H9 (cell line): ENCODE results near the gene DPH1. TPM values are rescaled to one million over a fixed set of nuclear protein-coding genes. Genes with fewer than 3 reads are reported as not detected.
"Not testable (repeated sequence)": the region's sequence is repeated elsewhere in the genome, so short reads cannot be mapped to it uniquely, and the experiment has no call there.

ENCODE experiments used
- DNase-seq: peaks from one replicate; pipeline ENCODE4 v3.0.0-alpha.2; 2017
- H2AFZ ChIP-seq: one replicate; pipeline ENCODE4 v1.6.1; 2013; ENCODE audit warnings: mild to moderate bottlenecking, low read length, control low read depth, moderate library complexity
- H2AK5ac ChIP-seq: 2 replicates; pipeline ENCODE4 v1.6.1; 2013; ENCODE audit warnings: low read length, control low read depth, mixed read lengths; ENCODE audit not compliant: insufficient read length
- H2BK120ac ChIP-seq: one replicate; pipeline ENCODE4 v1.6.1; 2013; ENCODE audit warnings: low read depth, mild to moderate bottlenecking, low read length, control low read depth, inconsistent platforms; ENCODE audit not compliant: poor library complexity, severe bottlenecking
- H2BK12ac ChIP-seq: 2 replicates; pipeline ENCODE4 v1.6.1; 2013; ENCODE audit warnings: low read length, control low read depth, mixed read lengths, low read depth; ENCODE audit not compliant: insufficient read length
- H2BK15ac ChIP-seq: 2 replicates; pipeline ENCODE4 v1.6.1; 2013; ENCODE audit warnings: low read depth, low read length, control low read depth
- H2BK20ac ChIP-seq: one replicate; pipeline ENCODE4 v1.6.1; 2013; ENCODE audit warnings: low read depth, mild to moderate bottlenecking, low read length, control low read depth, inconsistent platforms; ENCODE audit not compliant: poor library complexity, severe bottlenecking
- H2BK5ac ChIP-seq: 2 replicates; pipeline ENCODE4 v1.6.1; 2013; ENCODE audit warnings: low read length, control low read depth, mixed read lengths; ENCODE audit not compliant: insufficient read length
- H3K14ac ChIP-seq: 2 replicates; pipeline ENCODE4 v1.6.1; 2013; ENCODE audit warnings: low read length, control low read depth; ENCODE audit not compliant: insufficient read depth
- H3K18ac ChIP-seq: 2 replicates; pipeline ENCODE4 v1.6.1; 2013; ENCODE audit warnings: low read depth, mild to moderate bottlenecking, mixed read lengths, low read length, control low read depth; ENCODE audit not compliant: insufficient read length
- H3K23ac ChIP-seq: 2 replicates; pipeline ENCODE4 v1.6.1; 2013; ENCODE audit warnings: low read length, control low read depth, mixed read lengths, low read depth; ENCODE audit not compliant: insufficient read length
- H3K23me2 ChIP-seq: 2 replicates; pipeline ENCODE4 v1.6.1; 2013; ENCODE audit warnings: low read depth, mild to moderate bottlenecking, mixed read lengths, low read length, control low read depth; ENCODE audit not compliant: insufficient read length, poor library complexity, severe bottlenecking
- H3K27ac ChIP-seq: 2 replicates; pipeline ENCODE4 v1.5.1; 2013; ENCODE audit warnings: low read length, control low read depth, mixed read lengths, low read depth; ENCODE audit not compliant: insufficient read length
- H3K27me3 ChIP-seq: 2 replicates; pipeline ENCODE4 v1.6.1; 2013; ENCODE audit warnings: low read length, control low read depth, inconsistent platforms; ENCODE audit not compliant: insufficient read depth
- H3K4ac ChIP-seq: 2 replicates; pipeline ENCODE4 v1.6.1; 2013; ENCODE audit warnings: low read depth, mild to moderate bottlenecking, control low read depth, inconsistent platforms, low read length, moderate library complexity
- H3K4me1 ChIP-seq: 2 replicates; pipeline ENCODE4 v1.6.1; 2013; ENCODE audit warnings: low read length, control low read depth, inconsistent platforms; ENCODE audit not compliant: insufficient read depth
- H3K4me2 ChIP-seq: 2 replicates; pipeline ENCODE4 v1.6.1; 2013; ENCODE audit warnings: low read length, control low read depth, mixed read lengths; ENCODE audit not compliant: insufficient read length, insufficient read depth
- H3K56ac ChIP-seq: 2 replicates; pipeline ENCODE4 v1.6.1; 2013; ENCODE audit warnings: low read depth, mild to moderate bottlenecking, mixed read lengths, low read length, control low read depth; ENCODE audit not compliant: insufficient read length
- H3K79me1 ChIP-seq: 2 replicates; pipeline ENCODE4 v1.6.1; 2013; ENCODE audit warnings: low read depth, mild to moderate bottlenecking, moderate library complexity, low read length, control low read depth, inconsistent platforms; ENCODE audit not compliant: insufficient read depth, poor library complexity, severe bottlenecking
- H3K79me2 ChIP-seq: 2 replicates; pipeline ENCODE4 v1.6.1; 2013; ENCODE audit warnings: low read length, control low read depth, inconsistent platforms; ENCODE audit not compliant: insufficient read depth
- H3K9ac ChIP-seq: 2 replicates; pipeline ENCODE4 v1.6.1; 2013; ENCODE audit warnings: low read length, control low read depth, mixed read lengths; ENCODE audit not compliant: insufficient read length; ENCODE audit errors: extremely low read depth
- H3K9me3 ChIP-seq: one replicate; pipeline ENCODE4 v1.6.1; 2013; ENCODE audit warnings: low read depth, low read length, inconsistent platforms; ENCODE audit not compliant: control insufficient read depth
- H3T11ph ChIP-seq: one replicate; pipeline ENCODE4 v1.6.1; 2013; ENCODE audit warnings: mild to moderate bottlenecking, low read length, control low read depth, inconsistent platforms
- H4K20me1 ChIP-seq: one replicate; pipeline ENCODE4 v1.6.1; 2013; ENCODE audit not compliant: control insufficient read depth, insufficient read length, insufficient read depth
- H4K5ac ChIP-seq: 2 replicates; pipeline ENCODE4 v1.6.1; 2013; ENCODE audit warnings: low read depth, mild to moderate bottlenecking, mixed read lengths, low read length, control low read depth; ENCODE audit not compliant: insufficient read length
- H4K8ac ChIP-seq: replicated peaks from 2 replicates; pipeline ENCODE4 v1.6.1; 2013; ENCODE audit warnings: low read length, control low read depth, mixed read lengths, low read depth; ENCODE audit not compliant: insufficient read length
- H4K91ac ChIP-seq: 2 replicates; pipeline ENCODE4 v1.6.1; 2013; ENCODE audit warnings: low read depth, mild to moderate bottlenecking, moderate library complexity, mixed read lengths, low read length, control low read depth; ENCODE audit not compliant: insufficient read length
- H3K27ac Mint-ChIP-seq, 3 experiments: 2 replicates in 2 of 3; 3 replicates in 1 of 3; pipeline ENCODE4 v1.8.0; 2020 to 2021; ENCODE audit warnings: mixed read lengths in 3 of 3, mild to moderate bottlenecking in 1 of 3, moderate library complexity in 1 of 3
- H3K27me3 Mint-ChIP-seq: 2 replicates; pipeline ENCODE4 v1.8.0; 2021; ENCODE audit warnings: low read depth, mild to moderate bottlenecking, moderate library complexity, mixed read lengths
- H3K36me3 Mint-ChIP-seq, 3 experiments: 2 replicates in 2 of 3; 3 replicates in 1 of 3; pipeline ENCODE4 v1.8.0; 2020 to 2021; ENCODE audit warnings: low read depth in 3 of 3, mixed read lengths in 3 of 3; ENCODE audit not compliant: insufficient read depth in 1 of 3
- H3K4me1 Mint-ChIP-seq, 2 experiments: 2 replicates each; pipeline ENCODE4 v1.8.0; 2020; ENCODE audit warnings: mixed read lengths in 2 of 2
- H3K4me3 Mint-ChIP-seq, 2 experiments: 2 replicates in 1 of 2; 3 replicates in 1 of 2; pipeline ENCODE4 v1.8.0; 2020 to 2021; ENCODE audit warnings: mild to moderate bottlenecking in 2 of 2, mixed read lengths in 2 of 2, moderate library complexity in 1 of 2
- H3K9me3 Mint-ChIP-seq, 2 experiments: 2 replicates in 1 of 2; 3 replicates in 1 of 2; pipeline ENCODE4 v1.8.0; 2020; ENCODE audit warnings: mild to moderate bottlenecking in 2 of 2, mixed read lengths in 2 of 2, moderate library complexity in 1 of 2
- CTCF ChIP-seq: fragments of 200-600 bp; sonication (generic); conservative IDR thresholded peaks from 3 replicates; pipeline ENCODE4 v1.8.0; 2021; ENCODE audit warnings: antibody characterized with exemption, mild to moderate bottlenecking
- WGBS: extraction: QIAGEN DNeasy Blood & Tissue Kit; methylation state at CpG from one replicate; pipeline ENCODE4 v1.1.7; 2013; ENCODE audit warnings: missing lambda C conversion rate, low lambda C conversion rate, mixed read lengths; ENCODE audit not compliant: insufficient read length; ENCODE audit errors: extremely low coverage; 5-methylcytosine and 5-hydroxymethylcytosine counted together
- total RNA-seq: library from RNA; stranded (reverse); gene quantifications from 2 replicates; pipeline ENCODE4 v1.2.1, GENCODE V29; 2021

The DPH1 gene
- total RNA-seq, 1 experiment from 2014 or later: 27.5 TPM

- Mint-ChIP-seq H3K9me3 (no peaks in the 10 kb centered on the region), H3K4me1 (peaks cover 15 to 18% of the 10 kb centered on the region in 2 experiments), H3K36me3 (no peaks in the 10 kb centered on the region), H3K27ac (no peak overlapping the region), H3K27me3 (peaks cover 30% of the 10 kb centered on the region), H3K4me3 (no peak overlapping the region)
- Histone ChIP-seq H3T11ph (no peak overlapping the region), H3K9me3 (no peaks in the 10 kb centered on the region), H2BK15ac (no peak overlapping the region), H4K91ac (no peak overlapping the region), H3K79me1 (no peaks in the 10 kb centered on the region), H4K8ac (no peak overlapping the region), H3K9ac (no peak overlapping the region), H3K4me2 (no peak overlapping the region), H4K5ac (no peak overlapping the region), H2AFZ (no peak overlapping the region), H2BK120ac (no peak overlapping the region), H2BK12ac (no peak overlapping the region), H2BK5ac (no peak overlapping the region), H3K23ac (no peak overlapping the region), H3K27me3 (no peaks in the 10 kb centered on the region; the same call in 1 of the 2 replicates), H2AK5ac (no peak overlapping the region), H3K4ac (no peak overlapping the region), H3K79me2 (no peaks in the 10 kb centered on the region), H3K56ac (no peak overlapping the region), H3K14ac (no peak overlapping the region; the same call in 1 of the 2 replicates), H3K18ac (no peak overlapping the region), H3K27ac (no peak overlapping the region), H3K23me2 (no peaks in the 10 kb centered on the region), H3K4me1 (no peaks in the 10 kb centered on the region), H4K20me1 (no peaks in the 10 kb centered on the region), H2BK20ac (no peak overlapping the region)
- TF ChIP-seq CTCF: no peak
- WGBS: no CpG with 5 or more reads among the region's 8 CpGs
- DNase-seq: no peak
Measured at GRCh38 chr17:1980665-1981250, 49.2 kb upstream of the DPH1 start.

- H3K14ac ChIP-seq, H3K9me3 Mint-ChIP-seq, H4K5ac ChIP-seq, H2BK120ac ChIP-seq, H3K23ac ChIP-seq, H3K9me3 ChIP-seq, H2AFZ ChIP-seq, H3K27ac Mint-ChIP-seq, H3K4me1 ChIP-seq, H3K4ac ChIP-seq, H2BK5ac ChIP-seq, H3K27me3 ChIP-seq, H3K4me3 Mint-ChIP-seq, H3K79me1 ChIP-seq, H3T11ph ChIP-seq, H2BK12ac ChIP-seq, H3K27ac ChIP-seq, H2BK15ac ChIP-seq, H3K36me3 Mint-ChIP-seq, H3K18ac ChIP-seq, H3K79me2 ChIP-seq, H2AK5ac ChIP-seq, H4K8ac ChIP-seq, H4K91ac ChIP-seq, H3K56ac ChIP-seq, H4K20me1 ChIP-seq, DNase-seq, H3K9ac ChIP-seq, H3K23me2 ChIP-seq, H2BK20ac ChIP-seq, H3K4me2 ChIP-seq: not testable (repeated sequence)
- peaks cover 37% of the 10 kb centered on the region for H3K27me3 Mint-ChIP-seq
- WGBS: no CpG with 5 or more reads among the region's 13 CpGs
- peaks cover 10 to 20% of the 10 kb centered on the region in 2 experiments; a peak in 3 of 4 replicates for H3K4me1 Mint-ChIP-seq
Measured at GRCh38 chr17:1982793-1983366, 47.1 kb upstream of the DPH1 start.
